BE2C (cell line): ENCODE data around the gene MCTP2.

Experiments
- DNase-seq: peaks from one replicate; pipeline ENCODE4 v3.0.0-alpha.2; 2020
- H3K27me3 ChIP-seq: fragments of 250-450 bp; sonication (Bioruptor Pico); 2 replicates; pipeline ENCODE4 v1.5.1; 2020; ENCODE audit warnings: mild to moderate bottlenecking
- H3K36me3 ChIP-seq: fragments of 250-450 bp; sonication (Bioruptor Pico); 2 replicates; pipeline ENCODE4 v1.5.1; 2020; ENCODE audit warnings: mild to moderate bottlenecking
- H3K4me1 ChIP-seq: fragments of 250-450 bp; sonication (Bioruptor Pico); 2 replicates; pipeline ENCODE4 v1.5.1; 2020
- H3K4me3 ChIP-seq: 2 replicates; pipeline ENCODE4 v1.5.1; 2011; ENCODE audit warnings: low read depth, low read length
- H3K9me3 ChIP-seq: fragments of 250-450 bp; sonication (Bioruptor Pico); 2 replicates; pipeline ENCODE4 v1.5.1; 2020
- TF ChIP-seq, protein P1 (sequence below): IDR thresholded peaks from 2 replicates; pipeline ENCODE4 v1.5.1; 2012; ENCODE audit warnings: mild to moderate bottlenecking, low read depth, low read length

The MCTP2 gene

GRCh38 chr15:94526071-94526689, 294.8 kb downstream of the MCTP2 start:
- Histone ChIP-seq H3K4me1 (peaks cover 8% of the 10 kb centered on the region), H3K27me3 (no peaks in the 10 kb centered on the region), H3K36me3 (no peaks in the 10 kb centered on the region), H3K9me3 (no peaks in the 10 kb centered on the region), H3K4me3 (no peak overlapping the region)
- DNase-seq, result no peak
- TF ChIP-seq, protein P1, sequence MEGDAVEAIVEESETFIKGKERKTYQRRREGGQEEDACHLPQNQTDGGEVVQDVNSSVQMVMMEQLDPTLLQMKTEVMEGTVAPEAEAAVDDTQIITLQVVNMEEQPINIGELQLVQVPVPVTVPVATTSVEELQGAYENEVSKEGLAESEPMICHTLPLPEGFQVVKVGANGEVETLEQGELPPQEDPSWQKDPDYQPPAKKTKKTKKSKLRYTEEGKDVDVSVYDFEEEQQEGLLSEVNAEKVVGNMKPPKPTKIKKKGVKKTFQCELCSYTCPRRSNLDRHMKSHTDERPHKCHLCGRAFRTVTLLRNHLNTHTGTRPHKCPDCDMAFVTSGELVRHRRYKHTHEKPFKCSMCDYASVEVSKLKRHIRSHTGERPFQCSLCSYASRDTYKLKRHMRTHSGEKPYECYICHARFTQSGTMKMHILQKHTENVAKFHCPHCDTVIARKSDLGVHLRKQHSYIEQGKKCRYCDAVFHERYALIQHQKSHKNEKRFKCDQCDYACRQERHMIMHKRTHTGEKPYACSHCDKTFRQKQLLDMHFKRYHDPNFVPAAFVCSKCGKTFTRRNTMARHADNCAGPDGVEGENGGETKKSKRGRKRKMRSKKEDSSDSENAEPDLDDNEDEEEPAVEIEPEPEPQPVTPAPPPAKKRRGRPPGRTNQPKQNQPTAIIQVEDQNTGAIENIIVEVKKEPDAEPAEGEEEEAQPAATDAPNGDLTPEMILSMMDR, result peak; percentile 67

- TF ChIP-seq, protein P1, result no peak
Observed at GRCh38 chr15:94532226-94532625, 300.9 kb downstream of the MCTP2 start.

More at GRCh38 chr15:94532226-94532625, 300.9 kb downstream of the MCTP2 start:
- H3K27me3 ChIP-seq, result no peaks in the 10 kb centered on the region
- no peaks in the 10 kb centered on the region for H3K36me3 ChIP-seq
- DNase-seq, result no peak
- H3K4me3 ChIP-seq, result no peak overlapping the region
- no peaks in the 10 kb centered on the region for H3K4me1 ChIP-seq
- H3K9me3 ChIP-seq, result no peaks in the 10 kb centered on the region; the same call in 1 of the 2 replicates
